ENCODE data around the gene BTBD9. TPM values are rescaled to one million over a fixed set of nuclear protein-coding genes. Genes with fewer than 3 reads are reported as not detected.

BTBD9 gene
- total RNA-seq, 1 donor from 2014 or later = 23.0 TPM

GRCh38 chr6:38452816-38453660, 186.7 kb downstream of the BTBD9 start:
- Mint-ChIP-seq H3K4me1 (no peaks in the 10 kb centered on the region), H3K27me3 (ENCODE audit: low read depth) (no peaks in the 10 kb centered on the region), H3K9me3 (peaks cover 13% of the 10 kb centered on the region), H3K4me3 (no peak overlapping the region), H3K36me3 (peaks cover 12% of the 10 kb centered on the region), H3K27ac (no peak overlapping the region)
- TF ChIP-seq, protein P1, sequence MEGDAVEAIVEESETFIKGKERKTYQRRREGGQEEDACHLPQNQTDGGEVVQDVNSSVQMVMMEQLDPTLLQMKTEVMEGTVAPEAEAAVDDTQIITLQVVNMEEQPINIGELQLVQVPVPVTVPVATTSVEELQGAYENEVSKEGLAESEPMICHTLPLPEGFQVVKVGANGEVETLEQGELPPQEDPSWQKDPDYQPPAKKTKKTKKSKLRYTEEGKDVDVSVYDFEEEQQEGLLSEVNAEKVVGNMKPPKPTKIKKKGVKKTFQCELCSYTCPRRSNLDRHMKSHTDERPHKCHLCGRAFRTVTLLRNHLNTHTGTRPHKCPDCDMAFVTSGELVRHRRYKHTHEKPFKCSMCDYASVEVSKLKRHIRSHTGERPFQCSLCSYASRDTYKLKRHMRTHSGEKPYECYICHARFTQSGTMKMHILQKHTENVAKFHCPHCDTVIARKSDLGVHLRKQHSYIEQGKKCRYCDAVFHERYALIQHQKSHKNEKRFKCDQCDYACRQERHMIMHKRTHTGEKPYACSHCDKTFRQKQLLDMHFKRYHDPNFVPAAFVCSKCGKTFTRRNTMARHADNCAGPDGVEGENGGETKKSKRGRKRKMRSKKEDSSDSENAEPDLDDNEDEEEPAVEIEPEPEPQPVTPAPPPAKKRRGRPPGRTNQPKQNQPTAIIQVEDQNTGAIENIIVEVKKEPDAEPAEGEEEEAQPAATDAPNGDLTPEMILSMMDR (IDR thresholded peaks at IDR 0.05; ENCODE audit: unreplicated experiment) = no peak
- no peak for DNase-seq (ENCODE audit: low spot score in 2 of 2, unreplicated experiment in 2 of 2)

DNA sequence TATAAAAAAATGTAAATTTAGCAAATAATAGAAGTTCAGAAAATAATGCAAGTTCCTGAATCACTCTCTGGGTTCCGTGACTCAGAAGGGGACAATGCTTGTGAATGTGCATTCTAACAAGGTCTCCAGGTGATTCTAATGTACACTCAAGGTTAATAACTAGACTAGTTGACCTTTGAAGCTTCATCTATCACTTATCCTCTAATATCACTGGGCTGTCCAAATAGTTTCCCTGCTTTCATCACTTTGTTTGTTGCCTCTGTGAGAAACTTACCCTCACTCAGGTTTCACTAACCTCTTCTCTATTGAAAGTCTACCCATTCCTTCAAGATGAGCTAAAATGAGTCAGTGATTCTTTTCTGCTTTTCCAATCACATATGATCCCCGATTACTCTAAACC, 189.0 kb downstream of the BTBD9 start:
- Mint-ChIP-seq H3K36me3 (peaks cover 12% of the 10 kb centered on the region), H3K4me3 (no peak overlapping the region), H3K27me3 (ENCODE audit: low read depth) (no peaks in the 10 kb centered on the region), H3K4me1 (peaks cover 4% of the 10 kb centered on the region), H3K9me3 (peaks cover 13% of the 10 kb centered on the region), H3K27ac (no peak overlapping the region)
- DNase-seq (ENCODE audit: low spot score in 2 of 2, unreplicated experiment in 2 of 2) = no peak
- TF ChIP-seq, protein P1 (IDR thresholded peaks at IDR 0.05; ENCODE audit: unreplicated experiment) = no peak

DNA sequence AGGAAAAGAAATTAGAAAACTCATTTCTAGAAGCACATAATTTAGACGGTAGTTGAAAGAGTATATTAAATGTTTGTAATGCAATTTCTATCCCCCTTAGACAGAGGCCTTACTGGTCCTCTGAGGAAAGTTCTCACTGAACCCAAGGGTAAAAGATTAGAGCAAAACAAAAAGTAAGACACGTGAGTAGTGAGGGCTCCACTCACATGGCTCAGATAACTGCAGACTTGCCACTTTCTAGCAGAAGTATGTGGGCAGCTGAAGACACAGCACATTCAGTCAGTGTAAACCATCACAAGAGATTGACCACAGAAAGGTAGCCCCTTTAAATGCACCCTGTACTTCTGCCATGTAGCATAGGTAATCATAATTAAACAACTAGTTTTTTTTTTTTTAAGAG, 193.8 kb downstream of the BTBD9 start:
- no peak overlapping the region for H3K27ac Mint-ChIP-seq
- H3K36me3 Mint-ChIP-seq = peaks cover 12% of the 10 kb centered on the region
- peaks cover 6% of the 10 kb centered on the region for H3K4me1 Mint-ChIP-seq
- no peak for DNase-seq (ENCODE audit: low spot score in 2 of 2, unreplicated experiment in 2 of 2)
- peaks cover 13% of the 10 kb centered on the region for H3K9me3 Mint-ChIP-seq
- no peaks in the 10 kb centered on the region for H3K27me3 Mint-ChIP-seq (ENCODE audit: low read depth)
- no peak overlapping the region for H3K4me3 Mint-ChIP-seq
- TF ChIP-seq, protein P1 (IDR thresholded peaks at IDR 0.05; ENCODE audit: unreplicated experiment) = no peak

GRCh38 chr6:38445336-38445735, 194.4 kb downstream of the BTBD9 start:
- Mint-ChIP-seq H3K9me3 (peaks cover 12% of the 10 kb centered on the region), H3K27ac (no peak overlapping the region), H3K4me1 (peaks cover 6% of the 10 kb centered on the region), H3K36me3 (peaks cover 12% of the 10 kb centered on the region), H3K27me3 (ENCODE audit: low read depth) (no peaks in the 10 kb centered on the region), H3K4me3 (no peak overlapping the region)
- no peak for DNase-seq (ENCODE audit: low spot score in 2 of 2, unreplicated experiment in 2 of 2)
- TF ChIP-seq, protein P1 (IDR thresholded peaks at IDR 0.05; ENCODE audit: unreplicated experiment) = no peak

DNA sequence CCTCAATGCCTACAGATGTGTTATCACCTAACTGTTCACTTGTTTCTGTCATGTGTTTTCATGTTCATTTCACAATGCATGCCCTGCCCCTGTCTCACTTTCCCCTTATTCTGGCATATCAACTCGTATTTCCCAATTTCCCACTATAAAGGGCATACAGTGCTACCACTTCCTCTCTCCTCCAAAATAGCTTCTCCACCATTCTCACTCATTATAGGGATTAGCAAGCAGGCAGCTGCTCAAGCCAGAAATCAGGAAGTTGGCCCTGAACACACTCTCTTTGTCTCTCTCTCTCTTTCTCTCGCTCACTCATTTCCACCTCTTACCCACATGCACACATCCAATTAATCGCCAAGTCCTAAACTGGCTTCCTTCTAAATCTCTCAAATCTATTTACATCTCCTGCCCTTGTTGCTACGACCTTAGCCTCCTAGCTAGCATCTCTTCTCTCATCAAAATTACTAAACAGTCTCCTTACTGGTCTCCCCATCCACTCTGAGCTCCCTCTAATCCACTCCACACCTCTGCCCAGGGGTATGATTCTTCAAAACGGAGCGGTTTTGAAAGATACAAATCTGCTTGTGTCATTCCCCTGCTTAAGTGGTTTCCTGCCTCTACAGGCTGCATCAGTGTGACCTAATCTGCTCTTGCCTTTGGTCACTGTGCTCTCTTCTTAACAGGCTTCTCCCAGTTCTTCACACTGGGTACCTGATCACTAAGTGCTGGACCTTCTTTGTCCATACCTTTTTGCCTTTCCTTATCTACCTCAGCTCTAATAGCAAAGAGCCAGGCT, 196.2 kb downstream of the BTBD9 start:
- no peak overlapping the region for H3K27ac Mint-ChIP-seq
- H3K36me3 Mint-ChIP-seq = no peaks in the 10 kb centered on the region
- DNase-seq (ENCODE audit: low spot score in 2 of 2, unreplicated experiment in 2 of 2) = no peak
- TF ChIP-seq, protein P1 (IDR thresholded peaks at IDR 0.05; ENCODE audit: unreplicated experiment) = no peak
- peaks cover 6% of the 10 kb centered on the region for H3K4me1 Mint-ChIP-seq
- no peak overlapping the region for H3K4me3 Mint-ChIP-seq
- no peaks in the 10 kb centered on the region for H3K9me3 Mint-ChIP-seq
- H3K27me3 Mint-ChIP-seq (ENCODE audit: low read depth) = no peaks in the 10 kb centered on the region

All from mesothelial cell of epicardium (in vitro differentiated cells).